GDM1 (cell line): ENCODE data around the gene SND1.

ENCODE experiments used
- DNase-seq: peaks from one replicate; lab custom pipeline; 2025; lab: John Stamatoyannopoulos, UW

The SND1 gene

GRCh38 chr7:128139406-128139805, 487.4 kb downstream of the SND1 start:
- DNase-seq: no peak

GRCh38 chr7:128141683-128142195, 489.7 kb downstream of the SND1 start:
- no peak for DNase-seq
